PC-9 (cell line): ENCODE results near the gene PCBP1.

Experiments used
- EZH2 ChIP-seq: fragments of 200-600 bp; sonication (generic); IDR thresholded peaks from 2 replicates; pipeline ENCODE4 v1.8.0; 2017; ENCODE audit warnings: antibody characterized with exemption, low read depth
- TF ChIP-seq, protein P1 (sequence below): fragments of 200-600 bp; sonication (generic); conservative IDR thresholded peaks from 2 replicates; pipeline ENCODE4 v1.6.1; 2017; ENCODE audit warnings: mixed run types, antibody characterized with exemption, mild to moderate bottlenecking, moderate library complexity

- TF ChIP-seq, protein P1, sequence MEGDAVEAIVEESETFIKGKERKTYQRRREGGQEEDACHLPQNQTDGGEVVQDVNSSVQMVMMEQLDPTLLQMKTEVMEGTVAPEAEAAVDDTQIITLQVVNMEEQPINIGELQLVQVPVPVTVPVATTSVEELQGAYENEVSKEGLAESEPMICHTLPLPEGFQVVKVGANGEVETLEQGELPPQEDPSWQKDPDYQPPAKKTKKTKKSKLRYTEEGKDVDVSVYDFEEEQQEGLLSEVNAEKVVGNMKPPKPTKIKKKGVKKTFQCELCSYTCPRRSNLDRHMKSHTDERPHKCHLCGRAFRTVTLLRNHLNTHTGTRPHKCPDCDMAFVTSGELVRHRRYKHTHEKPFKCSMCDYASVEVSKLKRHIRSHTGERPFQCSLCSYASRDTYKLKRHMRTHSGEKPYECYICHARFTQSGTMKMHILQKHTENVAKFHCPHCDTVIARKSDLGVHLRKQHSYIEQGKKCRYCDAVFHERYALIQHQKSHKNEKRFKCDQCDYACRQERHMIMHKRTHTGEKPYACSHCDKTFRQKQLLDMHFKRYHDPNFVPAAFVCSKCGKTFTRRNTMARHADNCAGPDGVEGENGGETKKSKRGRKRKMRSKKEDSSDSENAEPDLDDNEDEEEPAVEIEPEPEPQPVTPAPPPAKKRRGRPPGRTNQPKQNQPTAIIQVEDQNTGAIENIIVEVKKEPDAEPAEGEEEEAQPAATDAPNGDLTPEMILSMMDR, result no peak
- TF ChIP-seq EZH2, result no peak
Observed at GRCh38 chr2:70069049-70069448, 18.2 kb upstream of the PCBP1 start.
